Astrocyte (in vitro differentiated cells and primary cell): ENCODE data around the gene B4GALT1. TPM values are rescaled to one million over a fixed set of nuclear protein-coding genes. Genes with fewer than 3 reads are reported as not detected.
"Not testable (repeated sequence)": the region's sequence is repeated elsewhere in the genome, so short reads cannot be mapped to it uniquely, and the experiment has no call there.

Source experiments
- DNase-seq: peaks from one replicate; pipeline ENCODE4 v3.0.0-alpha.2; 2010; ENCODE audit warnings: low read depth
- FAIRE-seq: peaks from 2 replicates; lab custom pipeline; 2011; peaks lifted over from hg19 to GRCh38; lab: Jason Lieb, UNC
- H2AFZ ChIP-seq: 2 replicates; pipeline ENCODE4 v1.6.0; 2012; ENCODE audit warnings: low read depth, low read length, inconsistent platforms
- H3K27ac ChIP-seq: 2 replicates; pipeline ENCODE4 v1.5.1; 2011; ENCODE audit warnings: low read depth, low read length, inconsistent platforms
- H3K27me3 ChIP-seq: 2 replicates; pipeline ENCODE4 v1.6.0; 2011; ENCODE audit warnings: low read length, inconsistent platforms; ENCODE audit not compliant: insufficient read depth
- H3K36me3 ChIP-seq: 2 replicates; pipeline ENCODE4 v1.5.1; 2011; ENCODE audit warnings: low read length, inconsistent platforms; ENCODE audit not compliant: insufficient read depth
- H3K4me1 ChIP-seq: 2 replicates; pipeline ENCODE4 v1.5.1; 2011; ENCODE audit warnings: low read length, inconsistent platforms; ENCODE audit not compliant: insufficient read depth
- H3K4me2 ChIP-seq: 2 replicates; pipeline ENCODE4 v1.6.0; 2012; ENCODE audit warnings: low read length, inconsistent platforms
- H3K4me3 ChIP-seq: 2 replicates; pipeline ENCODE4 v1.5.1; 2011; ENCODE audit warnings: low read depth, mild to moderate bottlenecking, low read length, inconsistent platforms; ENCODE audit not compliant: insufficient read depth
- H3K79me2 ChIP-seq: 2 replicates; pipeline ENCODE4 v1.6.0; 2012; ENCODE audit warnings: mild to moderate bottlenecking, low read length, inconsistent platforms; ENCODE audit not compliant: insufficient read depth
- H3K9ac ChIP-seq: 2 replicates; pipeline ENCODE4 v1.6.0; 2012; ENCODE audit warnings: mild to moderate bottlenecking, low read length, inconsistent platforms
- H3K9me3 ChIP-seq: 2 replicates; pipeline ENCODE4 v1.5.1; 2012; ENCODE audit warnings: low read depth, mild to moderate bottlenecking, low read length, inconsistent platforms; ENCODE audit not compliant: insufficient read depth
- H4K20me1 ChIP-seq: 2 replicates; pipeline ENCODE4 v1.6.0; 2012; ENCODE audit warnings: low read length, inconsistent platforms; ENCODE audit not compliant: insufficient read depth
- H3K27ac Mint-ChIP-seq: one replicate; pipeline ENCODE4 v1.8.0; 2021; ENCODE audit warnings: mild to moderate bottlenecking, mixed read lengths; ENCODE audit not compliant: unreplicated experiment
- H3K27me3 Mint-ChIP-seq: one replicate; pipeline ENCODE4 v1.8.0; 2021; ENCODE audit warnings: low read depth, mixed read lengths; ENCODE audit not compliant: unreplicated experiment
- H3K36me3 Mint-ChIP-seq: one replicate; pipeline ENCODE4 v1.8.0; 2021; ENCODE audit warnings: low read depth, mixed read lengths; ENCODE audit not compliant: unreplicated experiment
- H3K4me1 Mint-ChIP-seq: one replicate; pipeline ENCODE4 v1.8.0; 2021; ENCODE audit warnings: low read depth, mixed read lengths; ENCODE audit not compliant: unreplicated experiment
- H3K4me3 Mint-ChIP-seq: one replicate; pipeline ENCODE4 v1.8.0; 2021; ENCODE audit warnings: mild to moderate bottlenecking, moderate library complexity, mixed read lengths; ENCODE audit not compliant: unreplicated experiment
- H3K9me3 Mint-ChIP-seq: one replicate; pipeline ENCODE4 v1.8.0; 2021; ENCODE audit warnings: mild to moderate bottlenecking, mixed read lengths; ENCODE audit not compliant: unreplicated experiment
- CTCF ChIP-seq: IDR thresholded peaks from 2 replicates; pipeline ENCODE4 v1.5.1; 2011; ENCODE audit warnings: low read depth, mild to moderate bottlenecking, inconsistent platforms, low read length, moderate library complexity; ENCODE audit not compliant: insufficient read depth
- EZH2 ChIP-seq: IDR thresholded peaks from 2 replicates; pipeline ENCODE4 v1.6.1; 2012; ENCODE audit warnings: mild to moderate bottlenecking, low read length, inconsistent platforms; ENCODE audit not compliant: insufficient read depth
- total RNA-seq: library from RNA; stranded (reverse); gene quantifications from 2 replicates; pipeline ENCODE4 v1.2.1, GENCODE V29; 2021

Gene B4GALT1
- total RNA-seq, 1 donor from 2014 or later: 93.1 TPM

- Histone ChIP-seq H3K36me3 (no peaks in the 10 kb centered on the region), H3K79me2 (peaks cover 61% of the 10 kb centered on the region), H4K20me1 (peaks cover 26% of the 10 kb centered on the region), H3K9me3 (no peaks in the 10 kb centered on the region), H3K4me3 (peak overlapping the region; percentile 83), H3K9ac (peak overlapping the region; percentile 97), H3K27ac (peak overlapping the region; percentile 84), H3K4me2 (peak overlapping the region; percentile 94), H3K4me1 (peaks cover 47% of the 10 kb centered on the region), H2AFZ (no peak overlapping the region), H3K27me3 (no peaks in the 10 kb centered on the region)
- H3K9me3 Mint-ChIP-seq: no peaks in the 10 kb centered on the region
- FAIRE-seq (no peak), DNase-seq (peak; percentile 84)
- H3K4me1 Mint-ChIP-seq: peaks cover 40% of the 10 kb centered on the region
- H3K36me3 Mint-ChIP-seq: no peaks in the 10 kb centered on the region
- peaks cover 4% of the 10 kb centered on the region for H3K27me3 Mint-ChIP-seq
- H3K4me3 Mint-ChIP-seq: peak overlapping the region; percentile 92
- TF ChIP-seq EZH2 (no peak), CTCF (no peak)
- H3K27ac Mint-ChIP-seq: peak overlapping the region; percentile 69
Measured at GRCh38 chr9:33165263-33166151, 1.6 kb downstream of the B4GALT1 start.

- not testable (repeated sequence) for H2AFZ ChIP-seq, H3K27me3 Mint-ChIP-seq, FAIRE-seq, H3K27me3 ChIP-seq, DNase-seq, H3K9me3 ChIP-seq, H3K36me3 ChIP-seq, H3K27ac Mint-ChIP-seq, H3K9me3 Mint-ChIP-seq, H3K36me3 Mint-ChIP-seq
- Mint-ChIP-seq H3K4me1 (peaks cover 45% of the 10 kb centered on the region), H3K4me3 (peak overlapping the region; percentile 92)
- Histone ChIP-seq H3K9ac (peak overlapping the region; percentile 97), H4K20me1 (peaks cover 26% of the 10 kb centered on the region), H3K4me1 (peaks cover 53% of the 10 kb centered on the region), H3K79me2 (peaks cover 67% of the 10 kb centered on the region), H3K4me2 (peak overlapping the region; percentile 94), H3K27ac (peak overlapping the region; percentile 20), H3K4me3 (peak overlapping the region; percentile 83)
Measured at GRCh38 chr9:33164921-33165262, 2.2 kb downstream of the B4GALT1 start.

GRCh38 chr9:33164138-33164809, 2.9 kb downstream of the B4GALT1 start:
- FAIRE-seq (no peak), DNase-seq (no peak)
- H3K9ac ChIP-seq: no peak overlapping the region
- H3K27ac ChIP-seq: no peak overlapping the region
- peak overlapping the region; percentile 94 for H3K4me2 ChIP-seq
- H4K20me1 ChIP-seq: peaks cover 26% of the 10 kb centered on the region
- H3K4me1 Mint-ChIP-seq: peaks cover 51% of the 10 kb centered on the region
- H2AFZ ChIP-seq: no peak overlapping the region
- H3K27me3 ChIP-seq: no peaks in the 10 kb centered on the region
- no peaks in the 10 kb centered on the region for H3K36me3 Mint-ChIP-seq
- H3K4me3 ChIP-seq: peak overlapping the region; percentile 83
- H3K9me3 ChIP-seq: no peaks in the 10 kb centered on the region
- H3K27ac Mint-ChIP-seq: no peak overlapping the region
- no peak for TF ChIP-seq CTCF
- TF ChIP-seq EZH2: no peak
- H3K4me3 Mint-ChIP-seq: peak overlapping the region; percentile 78
- peaks cover 59% of the 10 kb centered on the region for H3K4me1 ChIP-seq
- no peaks in the 10 kb centered on the region for H3K36me3 ChIP-seq
- H3K27me3 Mint-ChIP-seq: no peaks in the 10 kb centered on the region
- peaks cover 73% of the 10 kb centered on the region for H3K79me2 ChIP-seq
- H3K9me3 Mint-ChIP-seq: no peaks in the 10 kb centered on the region
